ENCODE data around the gene SLC34A1.

GRCh38 chr5:177378884-177379883, 5.0 kb upstream of the SLC34A1 start:
- TF ChIP-seq CTCF (IDR thresholded peaks at IDR 0.05): no peak
- no peak for TF ChIP-seq POLR2A (IDR thresholded peaks at IDR 0.05)

Measured in upper lobe of left lung (tissue), 4 donors.